ENCODE results near the gene CD300LD. TPM values are rescaled to one million over a fixed set of nuclear protein-coding genes. Genes with fewer than 3 reads are reported as not detected.

CD300LD gene
- total RNA-seq, 1 donor from 2014 or later, result not detected

DNA sequence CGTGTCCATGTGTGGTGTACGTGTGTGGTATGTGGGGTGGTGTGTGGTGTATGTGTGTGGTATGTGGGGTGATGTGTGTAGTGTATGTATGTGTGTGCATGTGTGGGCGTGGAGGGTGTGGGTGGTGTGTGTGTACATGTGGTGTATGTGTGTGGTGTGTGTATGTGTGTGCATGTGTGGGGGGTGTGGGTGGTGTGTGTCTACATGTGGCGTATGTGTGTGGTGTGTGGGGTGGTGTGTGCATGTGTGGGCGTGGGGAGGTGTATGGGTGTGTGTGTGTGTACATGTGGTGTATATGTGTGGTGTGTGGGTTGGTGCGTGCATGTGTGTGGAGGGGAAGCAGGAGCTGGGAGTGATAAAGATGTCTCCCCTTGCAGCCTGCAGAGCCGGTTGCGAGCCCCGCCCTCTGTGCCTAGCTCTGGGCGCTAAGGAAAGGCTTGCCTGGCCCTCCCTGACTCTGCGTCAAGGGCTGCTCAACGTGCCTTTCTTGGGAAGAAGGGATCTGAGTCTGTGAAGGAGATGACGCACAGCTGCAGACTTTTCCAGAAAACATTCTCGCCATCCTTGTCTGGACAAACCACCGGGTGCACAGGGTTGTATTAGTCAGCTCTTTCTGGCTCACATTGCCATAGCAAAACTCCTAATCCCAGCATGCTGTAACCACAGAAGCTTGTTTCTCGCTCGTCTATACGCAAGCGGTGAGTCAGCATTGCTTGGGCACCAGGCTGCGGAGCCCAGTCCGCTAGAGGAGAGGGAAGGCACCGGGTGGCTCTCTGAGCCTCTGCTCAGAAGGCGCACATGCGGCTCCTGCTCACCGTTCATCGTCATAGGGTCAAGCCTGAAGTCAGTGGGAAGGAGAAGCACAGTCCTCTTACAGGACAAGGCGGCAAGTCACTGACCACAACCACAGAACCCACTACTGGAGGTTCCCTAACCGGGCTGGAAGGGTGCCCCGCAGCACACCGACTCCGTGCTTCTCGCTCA lies 22.8 kb downstream of the CD300LD start:
- Mint-ChIP-seq H3K4me3 (ENCODE audit: unreplicated experiment) (no peak overlapping the region), H3K36me3 (ENCODE audit: unreplicated experiment) (peaks cover 5% of the 10 kb centered on the region), H3K27ac (ENCODE audit: unreplicated experiment) (no peak overlapping the region), H3K27me3 (ENCODE audit: unreplicated experiment) (peaks cover 3% of the 10 kb centered on the region), H3K9me3 (ENCODE audit: unreplicated experiment) (peaks cover 2% of the 10 kb centered on the region), H3K4me1 (ENCODE audit: low read depth, unreplicated experiment) (peaks cover 18% of the 10 kb centered on the region)
- TF ChIP-seq, protein P1, sequence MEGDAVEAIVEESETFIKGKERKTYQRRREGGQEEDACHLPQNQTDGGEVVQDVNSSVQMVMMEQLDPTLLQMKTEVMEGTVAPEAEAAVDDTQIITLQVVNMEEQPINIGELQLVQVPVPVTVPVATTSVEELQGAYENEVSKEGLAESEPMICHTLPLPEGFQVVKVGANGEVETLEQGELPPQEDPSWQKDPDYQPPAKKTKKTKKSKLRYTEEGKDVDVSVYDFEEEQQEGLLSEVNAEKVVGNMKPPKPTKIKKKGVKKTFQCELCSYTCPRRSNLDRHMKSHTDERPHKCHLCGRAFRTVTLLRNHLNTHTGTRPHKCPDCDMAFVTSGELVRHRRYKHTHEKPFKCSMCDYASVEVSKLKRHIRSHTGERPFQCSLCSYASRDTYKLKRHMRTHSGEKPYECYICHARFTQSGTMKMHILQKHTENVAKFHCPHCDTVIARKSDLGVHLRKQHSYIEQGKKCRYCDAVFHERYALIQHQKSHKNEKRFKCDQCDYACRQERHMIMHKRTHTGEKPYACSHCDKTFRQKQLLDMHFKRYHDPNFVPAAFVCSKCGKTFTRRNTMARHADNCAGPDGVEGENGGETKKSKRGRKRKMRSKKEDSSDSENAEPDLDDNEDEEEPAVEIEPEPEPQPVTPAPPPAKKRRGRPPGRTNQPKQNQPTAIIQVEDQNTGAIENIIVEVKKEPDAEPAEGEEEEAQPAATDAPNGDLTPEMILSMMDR (IDR thresholded peaks at IDR 0.05; ENCODE audit: partially characterized antibody, unreplicated experiment), result no peak
- no peak for DNase-seq

DNA sequence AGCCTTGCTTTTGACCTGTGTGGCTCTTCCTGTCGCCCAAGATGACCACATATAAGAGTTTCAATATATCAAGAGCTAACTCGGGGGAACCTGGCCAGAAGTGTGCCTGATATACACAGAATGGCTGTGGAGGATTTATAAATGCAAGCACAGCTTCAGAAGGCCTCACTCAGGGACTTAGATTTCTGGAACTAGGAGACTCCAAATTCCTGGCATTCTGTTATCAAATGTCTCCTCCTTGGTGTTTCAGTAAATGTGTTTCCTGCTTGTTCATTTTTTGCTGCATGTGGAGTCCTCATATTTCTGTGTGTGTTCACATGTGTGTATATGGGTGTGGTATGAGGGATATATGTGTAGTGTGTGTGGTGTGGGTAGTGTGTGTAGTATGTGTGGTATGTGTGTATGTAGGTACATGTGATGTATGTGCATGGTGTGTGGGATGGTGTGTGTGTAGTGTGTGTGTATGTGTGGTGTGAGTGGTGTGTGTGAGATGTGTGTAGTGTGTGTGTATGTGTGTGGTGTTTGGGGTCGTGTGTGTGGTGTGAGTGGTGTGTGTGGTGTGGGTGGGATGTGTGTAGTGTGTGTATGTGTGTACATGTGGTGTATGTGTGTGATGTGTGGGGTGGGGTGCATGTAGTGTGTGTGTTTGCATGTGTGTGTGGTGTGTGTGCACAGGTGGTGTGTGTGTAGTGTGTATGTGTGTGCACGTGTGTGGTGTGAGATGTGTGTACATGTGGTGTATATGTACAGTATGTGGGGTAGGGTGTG lies 23.8 kb downstream of the CD300LD start:
- TF ChIP-seq, protein P1 (IDR thresholded peaks at IDR 0.05; ENCODE audit: partially characterized antibody, unreplicated experiment), result no peak
- Mint-ChIP-seq H3K9me3 (ENCODE audit: unreplicated experiment) (peaks cover 3% of the 10 kb centered on the region), H3K36me3 (ENCODE audit: unreplicated experiment) (peaks cover 7% of the 10 kb centered on the region), H3K4me1 (ENCODE audit: low read depth, unreplicated experiment) (peaks cover 18% of the 10 kb centered on the region), H3K4me3 (ENCODE audit: unreplicated experiment) (no peak overlapping the region), H3K27me3 (ENCODE audit: unreplicated experiment) (peaks cover 3% of the 10 kb centered on the region), H3K27ac (ENCODE audit: unreplicated experiment) (no peak overlapping the region)
- DNase-seq, result no peak

DNA sequence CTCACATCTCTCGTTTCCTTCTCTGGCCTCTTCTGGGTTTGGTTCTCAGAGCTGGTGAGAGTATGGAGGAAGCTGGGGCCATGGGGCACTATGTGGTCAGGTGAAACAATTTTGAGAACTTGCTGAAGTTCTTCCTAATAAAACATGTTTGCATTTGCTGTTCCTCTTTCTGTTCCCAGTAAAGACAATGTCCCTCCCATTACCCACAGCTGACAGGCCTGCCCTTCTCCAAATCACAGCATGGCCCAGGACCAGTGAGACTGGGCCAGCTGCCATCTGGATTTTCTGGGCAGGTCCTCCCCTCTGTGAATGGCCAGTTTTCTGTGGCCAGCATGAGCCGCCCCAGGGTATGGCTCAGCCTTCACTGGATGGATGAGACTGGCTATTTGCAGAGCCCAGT lies 24.7 kb downstream of the CD300LD start, which contains the start of gene CD300H:
Gene CD300H, minus strand, starts transcription at position 113 of the 400 bp plus-strand sequence.
- Mint-ChIP-seq H3K27me3 (ENCODE audit: unreplicated experiment) (peaks cover 3% of the 10 kb centered on the region), H3K4me1 (ENCODE audit: low read depth, unreplicated experiment) (peaks cover 18% of the 10 kb centered on the region), H3K36me3 (ENCODE audit: unreplicated experiment) (peaks cover 9% of the 10 kb centered on the region), H3K9me3 (ENCODE audit: unreplicated experiment) (peaks cover 3% of the 10 kb centered on the region), H3K4me3 (ENCODE audit: unreplicated experiment) (no peak within 1 kb of the TSS), H3K27ac (ENCODE audit: unreplicated experiment) (no peak within 1 kb of the TSS)
- TF ChIP-seq, protein P1 (IDR thresholded peaks at IDR 0.05; ENCODE audit: partially characterized antibody, unreplicated experiment), result no peak
- no peak for DNase-seq

DNA sequence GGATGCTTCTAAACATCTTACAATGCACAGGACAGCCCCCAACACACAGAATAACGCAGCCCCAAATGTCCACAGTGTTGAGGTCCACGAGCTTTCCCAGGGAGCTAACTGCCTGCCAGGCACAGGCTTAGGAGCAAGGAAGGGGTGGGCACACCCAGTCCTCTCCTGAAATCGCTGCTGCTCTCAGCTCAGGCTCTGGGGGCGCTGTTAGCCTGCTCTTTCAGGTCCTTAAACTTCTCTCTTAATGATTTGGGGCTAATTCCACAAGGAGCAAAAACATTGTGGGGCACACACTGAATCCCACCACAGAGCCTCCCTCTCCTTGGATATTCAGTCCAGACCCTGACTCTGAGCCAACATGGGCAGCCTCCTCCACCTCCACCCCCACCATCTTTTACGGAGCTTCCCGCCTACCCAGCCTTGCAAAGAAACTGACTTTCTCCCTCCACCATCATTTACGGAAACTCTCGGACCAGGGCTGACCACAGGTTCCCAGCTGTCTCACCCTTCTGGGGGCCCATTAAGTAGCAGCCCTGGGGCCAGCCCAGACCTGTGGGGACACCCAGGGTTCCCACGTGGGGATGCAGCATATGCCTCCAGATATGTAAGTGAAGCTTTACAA lies 25.8 kb downstream of the CD300LD start:
- Mint-ChIP-seq H3K27ac (ENCODE audit: unreplicated experiment) (no peak overlapping the region), H3K36me3 (ENCODE audit: unreplicated experiment) (peaks cover 14% of the 10 kb centered on the region), H3K9me3 (ENCODE audit: unreplicated experiment) (peaks cover 3% of the 10 kb centered on the region), H3K4me3 (ENCODE audit: unreplicated experiment) (no peak overlapping the region), H3K27me3 (ENCODE audit: unreplicated experiment) (peaks cover 3% of the 10 kb centered on the region), H3K4me1 (ENCODE audit: low read depth, unreplicated experiment) (peaks cover 18% of the 10 kb centered on the region)
- DNase-seq, result peak; percentile 73
- TF ChIP-seq, protein P1 (IDR thresholded peaks at IDR 0.05; ENCODE audit: partially characterized antibody, unreplicated experiment), result peak; percentile 50
